Activated CD4-positive, alpha-beta T cell treated with anti-CD3 and anti-CD28 coated beads, Interleukin-2, amount 50 U/mL, for 1 hour (primary cell): ENCODE data around the gene DNPH1.

Source experiments
- DNase-seq: peaks from one replicate; pipeline ENCODE4 v3.0.0-alpha.2; 2020

Gene DNPH1, protein sequence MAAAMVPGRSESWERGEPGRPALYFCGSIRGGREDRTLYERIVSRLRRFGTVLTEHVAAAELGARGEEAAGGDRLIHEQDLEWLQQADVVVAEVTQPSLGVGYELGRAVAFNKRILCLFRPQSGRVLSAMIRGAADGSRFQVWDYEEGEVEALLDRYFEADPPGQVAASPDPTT

DNA sequence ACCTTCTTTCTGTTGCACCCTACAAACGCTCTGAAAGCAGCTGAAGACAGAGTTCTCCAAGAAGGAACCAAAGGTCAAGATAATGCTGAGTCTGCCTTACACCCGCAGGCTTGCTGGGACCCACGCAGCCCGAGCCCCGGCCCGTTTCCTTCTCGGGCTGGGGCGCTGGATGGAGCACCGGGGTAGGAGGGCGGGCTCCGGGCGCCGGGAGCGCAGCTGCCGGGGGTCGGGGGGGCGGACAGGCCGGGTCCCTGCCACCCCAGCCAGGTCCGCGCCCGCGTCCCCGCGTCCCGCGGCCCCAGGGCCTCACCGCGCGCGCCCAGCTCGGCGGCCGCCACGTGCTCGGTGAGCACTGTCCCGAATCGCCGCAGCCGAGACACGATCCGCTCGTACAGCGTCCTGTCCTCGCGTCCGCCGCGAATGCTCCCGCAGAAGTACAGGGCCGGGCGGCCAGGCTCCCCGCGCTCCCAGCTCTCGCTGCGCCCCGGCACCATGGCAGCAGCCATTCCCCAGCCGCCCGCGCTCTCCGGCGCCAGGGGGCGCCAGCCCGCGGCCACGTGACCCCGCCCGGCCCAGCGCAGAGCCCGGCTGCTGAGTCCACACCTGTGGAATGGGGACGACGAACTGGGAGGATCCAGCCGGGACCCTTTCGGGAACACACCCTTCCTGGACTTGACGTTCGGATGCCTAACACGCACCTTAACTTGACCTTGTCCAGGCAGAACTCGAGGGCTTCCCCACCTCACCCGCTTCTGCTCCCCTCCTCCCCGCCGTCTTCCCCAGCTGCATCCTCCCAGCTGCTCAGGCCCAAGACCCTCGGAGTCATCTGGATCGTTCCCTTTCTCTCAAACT is at the start of gene DNPH1:
Gene DNPH1 (minus strand): TSS at position 531 of the 852 bp plus-strand sequence. CDS start 25 bp downstream, at position 506.
- DNase-seq, result peak; percentile 75

DNA sequence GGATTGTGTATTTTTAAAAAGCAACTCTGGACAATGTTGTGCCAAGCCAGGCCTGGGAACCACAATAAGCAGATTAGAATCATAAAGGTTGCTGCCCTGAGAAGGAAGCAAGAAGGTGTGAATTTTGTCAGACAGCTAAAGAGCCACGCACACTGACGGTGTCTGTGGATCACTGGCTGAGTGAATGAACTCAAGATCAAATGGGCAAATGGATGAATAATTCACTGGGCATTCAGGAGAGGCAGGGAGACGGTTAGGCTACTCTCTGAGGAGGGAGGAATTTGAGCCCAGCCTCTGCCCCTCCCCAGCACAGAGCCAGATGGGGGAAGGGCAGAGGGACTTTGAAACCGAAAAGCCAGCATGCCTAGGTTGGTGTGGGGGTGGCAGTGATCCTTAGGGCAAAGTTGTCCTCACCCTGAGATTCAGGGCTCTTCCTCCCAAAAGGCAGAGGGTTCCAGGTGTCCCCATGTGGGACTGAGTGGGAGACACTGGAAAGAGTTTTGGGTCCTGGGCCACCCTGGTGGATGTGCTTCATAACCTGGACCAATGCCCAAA is 49.3 kb upstream of the DNPH1 start:
- DNase-seq, result no peak

DNA sequence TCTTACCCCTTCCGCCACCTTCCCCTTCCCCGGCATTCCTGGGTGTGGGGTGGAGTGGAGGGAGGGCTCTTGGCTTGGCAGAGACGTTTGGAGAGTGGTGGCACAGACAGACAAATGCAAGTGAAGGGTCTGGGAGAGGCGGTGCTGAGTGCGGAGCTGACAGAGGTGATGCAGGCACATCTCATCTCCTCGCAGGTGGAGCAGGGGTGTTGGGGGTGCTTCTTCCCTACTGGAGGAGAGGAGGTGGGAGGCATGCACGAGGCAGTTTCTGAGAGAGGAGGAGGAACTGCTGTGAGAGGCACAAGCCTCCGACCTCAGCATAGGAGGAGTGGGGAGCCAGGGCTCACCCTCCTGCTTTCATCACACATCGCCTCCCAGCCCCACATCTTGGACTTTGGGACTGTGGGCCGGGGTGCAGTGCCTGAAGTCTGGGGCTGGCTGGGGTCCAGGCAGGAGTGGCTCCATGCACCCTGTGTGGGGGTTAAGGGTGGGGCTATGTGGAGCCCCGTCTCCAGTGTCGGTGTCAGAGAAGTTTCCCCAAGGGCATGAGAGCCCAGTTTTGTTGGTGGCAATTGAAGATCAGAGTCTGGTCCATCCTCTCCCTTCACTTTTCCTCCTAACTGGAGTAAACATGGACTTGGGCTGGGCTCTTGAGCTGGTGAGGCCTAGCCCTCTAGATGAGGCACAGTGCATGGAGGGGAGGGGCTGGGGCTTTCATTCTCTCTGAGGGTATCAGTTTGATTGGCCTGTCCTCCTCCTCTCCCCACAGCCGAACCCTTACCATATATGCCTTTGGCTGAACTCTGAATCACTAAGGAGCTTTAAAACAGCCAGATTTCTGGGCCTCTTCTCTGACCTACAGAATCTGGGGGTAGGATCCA is 48.6 kb upstream of the DNPH1 start:
- no peak for DNase-seq

DNA sequence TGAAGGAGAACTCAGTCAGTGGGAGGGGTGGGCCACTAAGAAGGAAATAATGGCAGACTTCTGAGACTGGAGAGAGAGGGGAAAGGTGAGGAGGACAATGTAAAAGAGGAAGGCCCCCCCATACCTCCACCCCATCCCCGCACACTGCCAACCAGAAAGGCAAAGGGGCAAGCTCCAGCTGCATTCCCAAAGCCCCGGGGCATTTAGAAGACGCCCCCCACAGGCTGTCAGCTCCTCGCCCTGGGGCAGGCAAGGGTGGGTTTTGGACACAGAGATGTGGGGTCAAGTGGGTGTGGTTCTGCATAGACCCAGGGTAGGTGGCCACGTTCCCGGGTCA is 48.0 kb upstream of the DNPH1 start:
- DNase-seq, result no peak

DNA sequence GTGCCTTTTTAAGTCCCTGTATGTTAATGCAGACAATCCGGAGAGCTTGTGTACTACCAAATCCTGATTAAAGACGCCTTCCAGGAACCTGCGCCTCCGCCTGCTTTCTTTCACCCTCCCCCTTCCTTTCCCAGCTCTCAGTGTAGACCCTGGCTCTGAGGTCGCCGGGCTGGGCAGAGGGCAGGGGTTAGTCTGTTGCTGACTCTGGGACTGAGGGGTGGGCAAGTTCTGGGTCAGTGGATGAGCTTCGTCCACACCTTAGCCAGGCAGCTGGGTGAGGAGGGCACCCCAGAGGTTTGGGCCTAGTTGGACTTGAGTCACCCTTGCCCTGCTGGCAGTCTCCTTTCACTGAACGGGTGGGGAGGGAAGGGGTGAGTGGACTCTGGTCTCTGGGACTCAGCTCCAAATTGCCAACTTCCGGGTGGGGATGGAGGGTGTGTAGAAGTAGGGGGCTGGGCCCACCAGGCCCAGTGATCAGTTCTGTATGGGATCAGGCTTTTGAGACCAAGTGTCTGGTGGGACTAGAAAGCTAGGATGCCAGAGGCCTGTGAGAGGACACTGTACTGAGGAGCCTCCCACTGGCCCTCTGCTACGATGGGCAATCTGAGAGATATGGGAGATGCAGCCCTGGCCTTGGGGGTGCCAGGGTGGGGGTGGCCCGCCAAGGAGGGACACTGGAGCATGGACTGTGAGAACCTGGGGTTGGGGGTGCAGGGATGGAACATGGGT is 47.5 kb upstream of the DNPH1 start:
- DNase-seq, result no peak

DNA sequence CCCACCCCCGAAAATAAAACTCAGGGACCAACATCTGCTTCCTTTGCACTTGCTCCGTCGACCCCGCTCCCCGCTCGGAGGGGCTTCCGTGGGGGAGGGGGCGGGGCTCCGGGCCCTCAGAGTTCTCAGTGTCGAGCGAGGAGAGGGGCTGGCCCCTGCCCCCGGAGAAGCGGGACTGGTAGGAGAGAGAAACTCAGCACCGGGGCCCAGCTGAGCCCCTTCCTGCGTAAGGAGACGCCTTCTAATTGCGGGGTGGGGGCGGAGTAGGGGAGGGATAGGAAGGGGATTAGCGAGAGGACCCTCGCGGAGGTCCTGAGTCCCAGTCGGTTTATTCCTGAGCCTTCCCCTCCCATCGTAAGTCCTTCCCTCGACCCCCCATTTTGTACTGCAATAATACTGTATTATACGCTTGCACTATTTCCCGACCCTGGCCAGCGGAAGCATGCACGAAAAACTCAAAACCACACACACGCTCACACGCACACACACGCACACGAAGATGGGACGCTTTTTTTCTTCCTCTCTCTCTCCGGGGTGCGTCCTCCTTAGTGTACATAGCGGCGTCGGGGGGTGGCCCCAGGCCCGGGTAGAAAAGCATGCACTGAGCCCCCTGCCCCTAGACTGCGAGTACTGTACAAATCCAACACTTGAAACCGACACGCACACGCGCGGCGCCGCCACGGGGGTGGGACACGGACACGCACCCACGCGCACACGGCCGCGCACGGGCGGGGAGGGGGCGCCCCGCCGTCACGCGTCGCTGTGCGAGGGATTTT is 46.7 kb upstream of the DNPH1 start:
- DNase-seq, result peak; percentile 23

DNA sequence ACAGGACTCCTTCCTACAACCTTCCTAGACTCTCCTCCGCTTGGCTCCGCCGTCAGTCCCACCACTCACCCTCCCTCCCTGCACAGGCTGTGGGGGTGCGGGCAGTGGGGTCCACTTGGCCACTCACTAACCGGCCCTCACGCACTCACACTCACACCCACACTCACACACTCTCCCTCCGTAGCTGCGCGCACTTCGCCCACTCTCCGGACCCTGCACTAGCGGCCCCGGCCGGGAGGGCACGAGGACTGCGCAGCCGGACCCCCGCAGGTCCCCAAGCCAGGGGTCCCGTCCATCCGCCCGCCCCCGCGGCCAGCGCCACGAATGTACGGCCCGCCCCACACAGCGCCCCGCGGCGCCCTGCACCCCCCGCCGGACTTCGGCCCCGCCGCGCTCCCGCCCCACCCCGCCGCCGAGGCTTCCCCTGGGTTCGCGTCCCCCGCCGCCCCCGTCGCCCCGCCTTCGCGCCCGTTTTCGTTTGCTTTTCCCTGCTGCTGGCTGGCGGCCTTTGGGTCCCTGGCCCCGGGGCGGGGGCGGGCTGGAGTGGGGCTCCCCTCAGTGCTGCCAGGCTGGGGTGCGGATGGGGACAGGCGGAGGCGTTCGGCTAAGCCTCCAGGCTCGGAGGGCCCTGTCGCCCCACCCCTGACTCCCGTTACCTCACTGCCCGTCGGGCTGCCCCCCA is 45.8 kb upstream of the DNPH1 start:
- DNase-seq, result peak; percentile 21

DNA sequence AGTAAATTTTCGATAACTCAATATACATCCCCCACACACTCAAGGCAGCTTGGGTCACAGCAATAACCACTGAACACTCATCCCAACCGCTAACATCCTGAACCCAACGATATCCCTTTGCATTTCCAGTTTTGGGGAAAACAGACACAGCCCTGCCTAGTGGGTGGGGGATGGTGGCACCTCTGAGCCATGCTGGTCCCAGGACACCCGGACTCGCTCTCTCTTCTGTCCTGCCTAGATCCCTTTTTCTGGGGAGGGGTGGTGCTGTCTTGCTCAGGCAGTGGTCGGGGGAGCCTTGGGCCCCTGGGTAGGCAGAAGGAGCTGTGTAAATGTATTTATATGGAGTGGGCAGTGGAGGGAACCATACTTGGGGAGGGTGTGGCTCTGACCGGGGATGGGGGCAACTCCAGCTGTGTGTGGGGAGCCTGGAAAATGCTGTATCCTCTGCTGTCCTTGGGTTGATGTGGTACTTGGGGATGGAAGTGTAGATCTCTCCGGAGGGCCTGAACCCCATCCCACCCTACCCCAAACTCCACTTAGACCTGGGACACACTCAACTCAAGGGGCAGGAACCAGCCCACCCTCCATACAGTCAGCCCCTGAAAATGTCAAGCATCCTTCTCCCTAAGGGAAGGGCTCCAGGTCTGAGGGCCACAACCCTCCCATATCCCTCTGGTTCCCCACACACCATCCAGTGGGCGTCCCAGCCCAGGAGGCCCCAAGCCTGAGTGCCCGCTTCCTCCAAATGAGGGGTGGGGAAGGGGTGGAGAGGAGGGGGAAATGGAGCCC is 45.0 kb upstream of the DNPH1 start:
- no peak for DNase-seq

DNA sequence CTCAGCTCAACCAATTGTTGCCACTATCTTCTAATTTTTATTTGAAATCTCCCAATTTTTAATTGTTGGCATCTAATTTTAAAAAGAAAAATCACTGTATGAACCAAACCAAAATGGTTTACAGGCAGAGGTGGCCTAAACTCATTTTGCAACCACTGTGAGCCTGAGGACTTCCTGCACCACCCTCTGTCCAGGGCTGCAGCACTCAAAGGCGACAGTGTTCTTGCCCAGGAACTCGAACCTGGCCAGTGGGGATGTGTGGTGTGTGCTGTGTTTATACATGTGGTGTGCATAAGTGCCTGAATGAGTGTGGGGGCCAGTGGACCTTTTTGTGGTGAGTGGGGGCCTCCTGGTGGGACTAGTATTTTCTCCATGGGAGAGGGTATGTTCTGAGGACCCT is 44.4 kb upstream of the DNPH1 start:
- DNase-seq, result no peak

DNA sequence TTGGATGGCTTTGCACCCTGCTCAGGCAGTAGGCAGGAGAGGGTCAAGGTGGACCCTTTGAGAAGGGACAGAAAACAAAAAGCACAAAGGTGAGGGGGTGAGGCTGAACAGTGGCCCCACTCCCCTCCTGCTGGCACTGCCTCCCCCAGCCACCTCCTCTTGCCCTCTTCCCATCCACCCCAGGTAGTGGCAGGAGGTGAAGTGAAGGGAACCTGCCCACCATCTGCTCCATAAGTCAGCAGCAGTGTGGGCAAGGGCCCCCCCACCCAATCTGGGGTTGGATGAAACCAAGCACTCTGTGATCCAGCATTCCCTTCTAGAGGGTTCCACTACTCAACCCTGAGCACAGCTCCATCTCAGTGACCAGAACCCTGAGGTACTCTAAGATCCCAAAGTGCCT is 42.7 kb upstream of the DNPH1 start:
- no peak for DNase-seq

DNA sequence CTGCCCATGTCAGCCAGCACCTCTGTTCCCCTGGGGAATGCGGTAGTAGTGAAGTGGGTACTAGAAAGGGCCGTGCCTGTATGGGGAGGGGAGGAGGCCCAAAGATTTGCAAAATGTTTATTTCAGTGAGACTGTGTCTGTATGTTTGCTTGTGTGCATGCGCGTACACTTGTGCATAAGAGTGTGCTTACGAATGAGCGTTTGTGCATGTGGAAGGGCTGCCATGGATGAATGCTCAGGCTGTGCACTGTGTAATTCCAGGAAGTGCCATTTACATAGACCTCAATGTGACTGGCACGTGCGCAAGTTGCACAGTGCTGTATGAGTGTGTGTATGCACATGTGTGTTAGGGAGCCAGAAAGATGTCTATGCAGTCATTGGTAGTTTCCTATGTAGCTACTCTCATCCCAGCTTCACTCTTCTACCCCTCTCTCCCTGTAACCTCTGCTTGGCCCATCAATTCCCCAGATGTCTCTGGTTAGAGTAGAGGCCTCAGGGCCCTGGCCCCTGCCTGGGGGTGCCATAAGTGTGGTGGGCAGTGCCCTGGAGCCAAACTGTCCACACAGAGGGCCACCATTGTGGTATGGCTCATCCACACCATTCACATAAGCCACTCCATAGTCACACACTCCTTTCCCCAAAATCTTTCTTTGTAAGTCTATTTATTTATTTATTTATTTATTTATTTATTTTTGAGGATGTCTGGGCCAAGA is 42.0 kb upstream of the DNPH1 start:
- DNase-seq, result no peak

DNA sequence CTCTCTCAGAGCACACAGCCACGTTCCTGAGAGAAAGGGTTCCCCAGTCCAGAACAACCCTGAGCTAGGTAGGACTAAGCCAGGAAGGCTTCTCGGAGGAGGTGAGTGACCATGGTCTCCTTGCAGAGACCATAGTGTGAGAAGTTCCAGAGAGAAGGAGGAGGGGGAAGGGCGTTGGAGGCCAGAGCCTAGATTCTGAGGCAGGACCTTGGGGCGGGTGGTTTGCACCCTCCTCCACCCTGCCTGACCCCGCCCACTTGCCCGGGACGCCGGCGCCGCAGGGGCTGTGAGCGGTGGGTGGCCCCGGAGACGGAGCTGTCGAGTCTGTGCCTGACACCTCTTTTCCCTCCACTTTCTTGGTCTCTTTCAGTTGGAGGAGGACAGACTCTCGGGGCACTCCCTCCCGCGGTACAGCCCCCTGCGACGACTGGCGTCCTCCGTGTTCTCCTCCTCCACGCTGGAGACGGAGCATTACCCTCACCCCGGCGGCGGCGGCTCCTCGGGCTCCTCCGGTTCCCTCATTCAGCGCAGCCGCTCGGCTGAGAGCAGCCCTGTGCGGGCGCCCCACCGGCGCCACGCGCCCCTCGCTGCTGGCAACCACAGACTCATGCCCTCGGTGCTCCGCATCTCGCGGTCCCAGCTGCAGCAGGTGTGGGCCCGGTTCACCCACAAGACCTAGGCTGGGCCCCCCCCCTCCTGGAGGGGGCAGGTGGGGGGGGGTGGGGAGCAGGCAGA is 40.2 kb upstream of the DNPH1 start:
- peak; percentile 46 for DNase-seq

DNA sequence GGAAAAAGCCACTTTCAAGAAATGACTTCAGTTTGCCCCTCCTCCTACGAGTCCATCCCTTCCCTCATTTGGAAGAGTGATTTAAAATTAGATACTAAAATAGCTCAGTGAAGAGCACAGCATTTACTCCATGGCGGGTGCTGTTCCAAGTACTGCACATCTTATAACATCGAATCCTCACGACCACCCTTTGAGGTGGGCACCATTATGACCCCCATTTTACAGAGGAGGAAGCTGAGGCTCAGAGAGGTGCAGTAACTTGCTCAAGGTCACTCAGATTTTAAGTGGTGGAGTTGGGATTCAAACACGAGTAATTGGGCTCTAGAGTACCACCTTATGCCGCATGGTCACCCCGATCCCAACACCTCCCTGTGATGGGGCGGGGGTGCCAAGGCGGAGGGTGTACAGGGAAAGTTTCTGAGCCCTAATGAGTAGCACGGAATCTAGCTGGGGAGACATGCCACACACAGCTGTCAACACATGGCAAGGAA is 39.5 kb upstream of the DNPH1 start:
- no peak for DNase-seq

DNA sequence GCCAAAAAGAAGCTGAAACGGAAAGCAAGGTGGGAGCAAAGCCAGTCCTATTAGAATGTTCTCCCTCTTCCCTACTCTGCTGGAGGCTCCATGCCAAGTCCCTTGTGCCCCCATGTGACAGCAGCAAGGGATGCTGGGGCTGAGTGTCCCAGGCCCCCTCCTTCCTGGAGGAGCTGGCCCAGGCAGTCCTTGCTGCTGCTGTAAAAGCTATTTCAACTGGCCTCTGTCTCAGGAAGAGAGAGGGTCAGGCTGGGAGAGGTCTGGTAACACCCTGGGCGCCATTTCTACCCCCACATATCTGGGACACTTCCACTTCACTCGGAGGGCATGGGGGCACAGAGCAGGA is 39.0 kb upstream of the DNPH1 start:
- no peak for DNase-seq

DNA sequence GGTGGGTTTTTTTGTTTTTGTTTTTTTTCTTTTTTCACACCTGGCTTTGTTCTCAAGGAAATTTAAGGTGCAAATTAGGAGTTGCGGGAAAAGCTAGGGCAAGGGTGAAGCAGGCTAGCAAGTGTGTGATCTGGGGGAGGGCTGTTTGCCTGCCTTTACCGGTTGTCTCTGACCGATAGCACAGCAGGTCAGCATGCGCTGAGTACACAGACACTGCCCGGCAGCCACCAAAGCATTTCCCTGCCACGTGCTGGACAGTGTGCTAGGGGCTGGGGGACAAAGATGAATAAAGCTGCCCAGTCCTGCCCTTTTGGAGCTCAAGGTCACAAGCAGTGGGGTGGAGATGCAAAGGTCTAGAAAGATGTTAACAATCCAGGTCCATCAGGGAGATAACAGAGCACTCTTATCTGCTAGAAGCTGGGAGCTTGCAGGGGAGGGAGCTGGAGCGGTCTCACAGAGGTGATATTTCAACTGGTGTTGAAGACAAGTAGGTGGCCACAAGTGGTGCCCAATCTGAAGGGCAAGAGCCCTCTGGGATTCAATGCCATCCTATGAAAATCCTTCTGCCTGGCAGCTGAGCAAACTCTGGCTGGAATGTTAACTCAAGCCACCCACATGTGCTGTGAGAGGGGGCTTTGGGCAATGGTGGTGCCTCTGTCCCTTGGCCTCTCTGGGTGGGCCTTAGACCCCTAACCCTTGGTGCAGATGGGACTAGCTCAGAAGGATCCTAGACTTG is 38.5 kb upstream of the DNPH1 start:
- no peak for DNase-seq

DNA sequence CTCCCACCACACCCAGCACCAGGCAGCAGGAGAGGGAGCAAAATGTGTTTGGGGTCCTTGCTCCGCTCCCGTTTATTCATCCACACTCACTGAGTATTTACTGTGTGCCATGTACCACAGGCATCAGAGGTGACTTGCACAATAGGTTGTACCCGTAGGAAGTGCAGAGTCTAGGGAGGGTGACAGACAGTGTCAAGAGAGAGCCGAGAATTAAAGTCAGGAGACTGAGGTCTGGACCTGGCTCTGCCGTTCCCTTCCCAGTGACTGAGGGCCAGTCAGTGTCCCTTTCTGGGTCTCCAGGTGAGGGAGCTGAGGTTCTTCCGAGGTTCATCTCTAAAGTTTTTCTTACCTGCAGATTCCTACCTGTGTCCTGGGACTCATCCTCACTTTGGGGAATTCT is 36.3 kb upstream of the DNPH1 start:
- DNase-seq, result no peak

DNA sequence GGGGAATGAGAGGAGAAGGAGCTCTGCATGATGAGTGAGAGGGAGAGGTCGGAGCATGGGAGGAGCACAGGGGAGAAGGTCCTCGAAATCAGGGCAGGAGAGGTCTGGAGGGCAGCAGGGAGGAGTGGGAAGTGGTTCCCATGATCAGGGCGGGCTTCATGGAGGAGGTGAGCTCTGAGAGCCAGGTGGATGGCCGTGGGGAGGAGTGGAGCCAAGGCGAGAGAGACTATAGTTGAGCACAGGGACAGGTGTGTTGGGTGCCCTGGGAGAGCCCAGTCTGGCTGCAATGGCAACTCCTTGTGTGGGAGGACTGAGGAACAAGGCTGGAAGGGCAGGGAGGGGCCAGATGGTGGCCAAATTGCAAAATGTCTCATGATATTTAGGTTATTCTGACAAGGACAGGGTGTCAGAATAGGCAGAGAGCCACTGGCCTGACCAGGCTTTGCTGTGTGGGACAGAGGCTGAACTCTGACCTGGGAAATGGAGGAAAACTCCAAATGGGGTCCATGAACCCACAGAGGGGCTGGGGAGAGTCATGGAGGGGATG is 35.4 kb upstream of the DNPH1 start:
- no peak for DNase-seq
